GM19351 (cell line): ENCODE data around the gene P2RY12.
A peak's percentile ranks its signal among the peaks of the same experiment; 100 is the strongest.

Experiments
- ATAC-seq: cut with Tn5 transposase; IDR thresholded peaks from one replicate; pipeline ENCODE4 v1.9.1; 2021; ENCODE audit warnings: mild to moderate bottlenecking, moderate library complexity; ENCODE audit not compliant: unreplicated experiment

The P2RY12 gene

GRCh38 chr3:151347432-151347831, 37.1 kb downstream of the P2RY12 start:
- ATAC-seq = no peak

GRCh38 chr3:151346292-151346691, 38.3 kb downstream of the P2RY12 start:
- no peak for ATAC-seq

DNA sequence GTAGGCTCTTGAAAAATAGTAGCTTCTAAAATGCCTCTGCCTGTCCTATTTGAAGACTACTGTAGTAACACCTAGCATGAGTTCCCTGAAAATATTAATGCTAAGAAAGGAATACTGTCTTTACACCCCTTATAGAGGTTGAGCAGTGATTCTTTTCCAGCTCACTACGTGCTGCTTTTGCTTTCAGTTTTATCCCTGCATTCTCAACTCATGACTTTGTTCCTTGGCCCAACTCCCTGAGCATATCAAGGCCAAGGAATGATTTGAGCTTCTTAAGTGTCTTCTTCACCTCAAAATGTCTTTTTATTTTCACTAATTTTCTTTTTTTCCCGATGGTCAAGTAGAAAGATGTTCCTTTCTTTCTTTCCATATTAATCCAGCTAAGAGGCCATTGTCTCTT, 38.7 kb downstream of the P2RY12 start:
- ATAC-seq = no peak

GRCh38 chr3:151331696-151332095, 52.9 kb downstream of the P2RY12 start:
- no peak for ATAC-seq

DNA sequence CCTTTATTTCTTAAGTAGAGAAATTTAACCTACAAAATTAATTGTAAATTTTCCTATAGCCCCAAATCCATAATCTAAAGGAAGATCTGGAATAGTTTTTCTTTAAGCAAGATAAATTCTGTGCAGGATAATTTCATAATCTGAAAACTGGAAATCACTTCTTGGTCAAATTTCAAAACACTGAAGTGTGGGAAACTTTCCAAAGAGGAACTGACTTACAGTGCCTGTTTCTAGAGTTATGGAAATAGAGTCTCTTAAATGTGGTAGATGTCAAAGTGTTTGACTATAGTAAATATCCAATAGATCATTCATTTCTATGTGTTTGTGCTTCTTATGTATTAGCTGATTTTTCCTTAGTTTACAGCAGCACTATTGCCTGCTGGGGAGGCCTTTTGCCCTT, 53.7 kb downstream of the P2RY12 start:
- no peak for ATAC-seq

GRCh38 chr3:151330379-151330778, 54.2 kb downstream of the P2RY12 start:
- no peak for ATAC-seq

DNA sequence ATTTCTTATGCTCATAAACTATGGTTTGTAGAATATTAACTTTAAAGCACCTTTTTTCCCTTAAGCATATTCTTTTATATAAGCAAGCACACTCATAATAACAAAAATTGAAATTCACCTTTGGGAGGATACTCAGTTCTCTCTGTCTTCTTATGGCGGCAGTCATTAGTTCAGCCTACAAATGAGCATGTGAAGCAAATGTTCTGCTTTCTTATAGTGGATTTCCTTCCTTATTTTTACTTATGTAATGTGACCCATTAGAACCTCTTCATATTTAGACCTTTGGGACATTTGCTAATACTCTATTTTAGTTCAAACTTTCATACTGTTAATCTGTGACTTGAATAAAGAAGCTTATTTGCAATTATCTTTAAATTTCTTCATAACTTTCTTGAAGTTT, 55.2 kb downstream of the P2RY12 start, which contains the start of gene P2RY13:
TSS of gene P2RY13 (minus strand) at position 187 of the 400 bp plus-strand sequence. CDS start at position 166, 21 bp downstream.
- ATAC-seq = no peak

- ATAC-seq = peak; percentile 50
These were observed 56.1 kb downstream of the P2RY12 start for GRCh38 chr3:151328298-151328995.

DNA sequence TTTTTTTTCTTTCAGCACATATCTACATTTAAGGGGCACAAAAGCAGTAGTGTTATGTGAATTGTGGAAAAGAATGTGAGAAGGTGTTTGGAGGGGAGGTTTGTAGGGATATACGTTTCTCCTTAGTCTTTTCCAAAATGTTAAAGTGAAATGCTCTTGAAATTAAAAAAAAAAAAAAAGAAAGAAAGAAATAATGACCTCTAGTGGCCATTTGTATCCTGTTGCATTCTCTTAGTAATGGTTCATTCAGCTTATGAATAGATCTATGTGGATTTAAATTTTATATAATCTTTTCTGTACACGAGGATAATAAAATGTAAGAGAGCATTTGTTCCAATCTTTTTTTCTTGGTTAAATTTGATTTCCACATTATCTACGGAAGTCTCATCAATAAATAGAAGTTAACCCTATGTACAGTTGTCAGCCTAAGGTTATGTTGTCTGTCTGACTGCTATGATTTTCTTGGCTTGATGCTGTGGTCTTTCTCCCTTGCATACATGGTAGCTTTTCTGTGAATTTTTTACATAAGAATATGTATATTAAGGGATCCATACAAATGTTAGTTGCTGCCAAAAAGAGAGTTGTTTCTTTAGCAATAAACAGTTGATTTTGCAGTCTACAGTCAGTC, 56.9 kb downstream of the P2RY12 start:
- ATAC-seq = peak; percentile 51

DNA sequence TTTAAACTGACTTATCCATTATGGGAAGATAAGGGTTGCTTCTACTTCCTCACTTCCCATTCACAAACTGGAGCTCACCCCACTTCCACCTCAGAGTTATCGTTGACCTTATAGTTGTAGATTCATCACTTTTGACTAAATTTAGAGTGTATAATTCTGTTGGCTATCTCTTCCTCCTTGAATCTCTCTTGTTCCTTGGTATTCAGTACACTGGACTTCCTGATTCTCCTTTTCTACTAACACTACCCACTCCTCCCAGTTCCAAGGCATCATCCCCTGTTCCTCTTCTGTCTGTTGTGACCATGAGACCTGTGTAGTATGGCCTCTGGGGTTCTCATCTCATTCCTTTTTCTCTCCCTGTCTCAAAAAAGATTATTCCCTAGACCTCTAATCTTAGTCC, 62.0 kb downstream of the P2RY12 start:
- no peak for ATAC-seq

DNA sequence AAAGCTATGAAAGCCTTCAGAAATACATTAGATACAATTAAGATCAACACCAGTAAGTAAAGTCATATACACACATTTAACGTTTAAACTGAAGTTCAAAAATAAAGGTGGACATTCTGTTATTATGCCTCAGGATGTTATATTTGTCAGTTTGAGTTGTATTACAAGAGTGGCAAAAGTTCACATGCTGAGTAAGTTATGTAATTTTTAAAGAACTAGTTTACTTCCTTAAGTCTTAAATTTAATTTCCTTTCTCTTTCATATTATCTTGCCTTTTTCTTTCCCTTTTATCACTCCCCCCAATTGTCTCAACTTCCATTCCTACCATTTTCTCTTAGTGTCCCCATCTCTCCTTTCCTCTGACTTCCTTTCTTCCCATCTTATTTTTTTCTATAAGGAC, 63.0 kb downstream of the P2RY12 start:
- ATAC-seq = no peak

DNA sequence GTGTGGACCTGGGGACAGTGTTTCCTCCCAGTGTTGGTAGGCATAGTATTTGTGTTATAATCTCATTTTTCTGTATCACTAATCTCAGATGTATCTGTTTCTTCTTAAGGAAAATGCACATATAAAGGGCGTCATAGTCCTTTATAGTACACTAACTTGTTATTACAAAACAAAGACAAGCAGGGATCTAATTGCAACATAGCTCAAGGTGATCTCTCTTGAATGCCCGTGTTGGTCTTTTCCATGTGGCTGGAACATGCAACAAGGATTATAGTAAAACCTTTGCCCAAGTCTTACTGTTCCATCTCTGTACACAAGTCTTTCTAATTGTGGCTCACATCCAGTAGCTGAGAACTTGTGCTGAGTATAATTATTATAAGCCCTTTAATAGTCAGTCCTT, 64.4 kb downstream of the P2RY12 start:
- ATAC-seq = no peak

DNA sequence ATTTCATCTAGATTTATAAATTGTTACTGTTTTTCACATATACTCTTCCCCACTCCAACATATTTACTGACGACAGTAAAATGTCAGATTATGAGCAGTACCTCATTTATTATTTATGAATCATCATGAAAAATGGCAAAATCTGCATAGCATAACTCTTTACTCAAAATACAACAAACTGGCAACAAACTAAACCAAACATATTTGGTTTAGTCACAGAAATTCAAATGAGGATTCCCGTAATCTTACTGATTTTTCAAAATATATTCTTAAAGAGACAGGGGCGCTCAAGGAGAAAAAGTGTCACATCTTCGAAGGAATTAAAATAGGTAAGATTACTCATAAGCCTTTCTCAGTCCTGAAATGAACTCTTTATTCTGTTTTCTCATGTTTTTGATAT, 64.9 kb downstream of the P2RY12 start:
- no peak for ATAC-seq

- ATAC-seq = no peak
These were observed 65.6 kb downstream of the P2RY12 start for GRCh38 chr3:151318991-151319390.

GRCh38 chr3:151318313-151318712, 66.2 kb downstream of the P2RY12 start:
- no peak for ATAC-seq

DNA sequence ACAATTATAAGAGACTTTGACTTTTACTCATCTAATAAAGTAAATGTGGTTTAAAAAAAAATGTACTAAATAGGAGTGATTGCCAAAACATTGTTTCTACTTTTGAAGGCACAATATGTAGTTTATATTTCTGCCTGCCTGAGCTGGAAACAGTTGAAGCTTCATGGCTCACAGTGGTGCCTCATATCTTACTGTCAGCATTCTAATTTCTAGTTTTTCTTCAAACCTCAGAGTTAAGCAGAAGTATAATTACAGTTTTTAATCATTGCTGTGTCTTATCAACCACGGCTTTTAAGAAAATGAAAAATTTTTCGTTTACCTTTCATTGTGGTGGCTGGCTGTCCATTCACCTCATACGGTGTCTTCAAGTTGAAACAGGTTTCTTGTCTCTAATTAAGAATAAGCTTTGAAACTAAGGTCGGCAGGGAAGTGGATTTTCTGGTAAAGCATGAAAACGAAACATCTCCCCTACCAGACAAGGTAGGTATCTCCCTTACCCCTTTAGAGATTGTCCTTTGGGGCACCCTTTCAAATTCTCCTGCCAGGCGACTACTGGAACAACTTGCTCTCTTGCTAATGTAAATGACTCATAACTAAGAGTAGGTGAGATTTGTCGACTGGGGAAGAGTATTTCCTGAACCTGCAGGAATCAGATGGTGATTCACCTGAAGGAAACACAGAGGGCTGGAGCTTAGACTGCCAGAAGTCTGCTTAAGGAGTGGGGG, 68.1 kb downstream of the P2RY12 start, which contains the start of gene GPR87:
TSS of gene GPR87 (minus strand) at position 554 of the 725 bp plus-strand sequence. CDS start 16,720 bp downstream, outside the sequence.
- ATAC-seq = no peak

DNA sequence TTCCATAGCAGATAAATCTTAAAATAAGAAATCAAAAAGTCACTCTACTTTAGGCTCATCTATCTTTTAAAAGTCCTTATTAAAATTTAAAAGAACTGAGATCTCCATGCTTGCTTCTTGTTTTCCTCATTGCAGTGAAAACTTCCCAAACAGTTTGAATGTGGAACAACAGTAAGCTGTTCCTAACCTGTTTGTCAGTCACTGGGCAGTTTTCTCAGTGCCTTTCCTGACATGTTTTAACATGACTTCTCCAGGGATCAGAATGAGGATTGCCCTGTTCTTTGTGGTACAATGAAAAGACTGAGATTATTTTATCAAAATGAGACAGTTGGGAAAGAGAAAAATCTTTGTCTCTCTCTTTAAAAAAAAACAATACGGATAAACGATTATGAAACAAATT, 68.7 kb downstream of the P2RY12 start:
- ATAC-seq = no peak

- ATAC-seq = no peak
These were observed 69.4 kb downstream of the P2RY12 start for GRCh38 chr3:151315136-151315535.

DNA sequence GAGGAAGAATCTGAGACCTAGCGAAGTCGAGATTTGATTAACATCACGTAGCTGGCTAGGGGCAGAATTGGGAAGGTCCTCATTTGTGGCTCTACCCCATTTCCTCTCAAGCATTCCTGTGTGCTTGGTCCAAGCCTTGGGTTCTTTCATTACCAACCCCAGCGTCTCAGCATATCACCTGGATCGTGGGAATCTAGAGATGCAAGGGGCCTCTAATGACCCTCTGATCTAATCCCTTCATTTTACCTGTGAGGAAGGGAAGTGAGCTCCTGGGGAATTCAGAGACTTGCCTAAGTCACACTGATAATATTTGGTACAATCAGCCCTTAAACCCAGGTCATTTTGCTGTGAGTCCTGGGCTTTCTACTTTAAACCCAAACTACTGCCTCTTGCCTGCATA, 70.0 kb downstream of the P2RY12 start:
- ATAC-seq = no peak

GRCh38 chr3:151314137-151314536, 70.4 kb downstream of the P2RY12 start:
- no peak for ATAC-seq

DNA sequence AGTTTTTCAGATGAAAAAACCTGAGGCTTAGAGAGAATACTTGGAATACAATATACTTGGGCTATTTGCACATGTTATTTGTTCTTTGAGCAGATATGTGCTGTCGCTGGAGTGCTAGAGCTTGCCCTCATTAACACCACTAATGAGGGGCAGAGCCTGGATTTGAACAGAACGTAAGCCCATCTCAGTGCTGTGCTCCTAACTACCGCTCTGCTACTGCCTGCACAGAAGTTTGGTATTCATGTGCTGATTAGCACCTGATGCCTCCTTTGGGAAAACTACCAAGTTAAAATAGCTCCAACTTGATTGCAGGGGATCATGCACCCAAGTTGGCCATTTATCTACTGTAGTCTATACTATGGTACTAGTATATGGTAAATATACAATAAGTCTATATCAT, 71.6 kb downstream of the P2RY12 start:
- ATAC-seq = no peak

GRCh38 chr3:151309566-151309965, 75.0 kb downstream of the P2RY12 start:
- ATAC-seq = no peak
